GM21360 (cell line): ENCODE measurements around the gene LTBP2.
"Not testable (repeated sequence)": the region's sequence is repeated elsewhere in the genome, so short reads cannot be mapped to it uniquely, and the experiment has no call there.

Experiments
- ATAC-seq: cut with Tn5 transposase; IDR thresholded peaks from one replicate; pipeline ENCODE4 v1.9.1; 2021; ENCODE audit warnings: mild to moderate bottlenecking, moderate library complexity; ENCODE audit not compliant: unreplicated experiment

LTBP2 gene

GRCh38 chr14:74554742-74555362 lies 57.2 kb downstream of the LTBP2 start:
- ATAC-seq, result no peak

- ATAC-seq, result no peak
Observed at GRCh38 chr14:74552623-74553022, 59.4 kb downstream of the LTBP2 start.

- no peak for ATAC-seq
Observed at GRCh38 chr14:74551431-74552371, 60.3 kb downstream of the LTBP2 start.

- no peak for ATAC-seq
Observed at GRCh38 chr14:74551001-74551400, 61.0 kb downstream of the LTBP2 start.

GRCh38 chr14:74550071-74550470 lies 62.0 kb downstream of the LTBP2 start:
- no peak for ATAC-seq

GRCh38 chr14:74549588-74549987 lies 62.4 kb downstream of the LTBP2 start:
- ATAC-seq, result no peak

- ATAC-seq, result no peak
Observed at GRCh38 chr14:74548881-74549280, 63.2 kb downstream of the LTBP2 start.

- ATAC-seq, result no peak
Observed at GRCh38 chr14:74547331-74547927, 64.6 kb downstream of the LTBP2 start.

- no peak for ATAC-seq
Observed at GRCh38 chr14:74546416-74546815, 65.6 kb downstream of the LTBP2 start.

- ATAC-seq, result no peak
Observed at GRCh38 chr14:74545386-74545785, 66.7 kb downstream of the LTBP2 start.

- no peak for ATAC-seq
Observed at GRCh38 chr14:74543771-74544438, 68.1 kb downstream of the LTBP2 start.

GRCh38 chr14:74542056-74542685 lies 69.9 kb downstream of the LTBP2 start:
- ATAC-seq, result no peak

- no peak for ATAC-seq
Observed at GRCh38 chr14:74541225-74541624, 70.8 kb downstream of the LTBP2 start.

- ATAC-seq, result no peak
Observed at GRCh38 chr14:74539503-74539902, 72.5 kb downstream of the LTBP2 start.

GRCh38 chr14:74538411-74539391 lies 73.3 kb downstream of the LTBP2 start:
- ATAC-seq, result no peak

GRCh38 chr14:74536336-74536735 lies 75.7 kb downstream of the LTBP2 start:
- not testable (repeated sequence) for ATAC-seq

- no peak for ATAC-seq
Observed at GRCh38 chr14:74535756-74536325, 76.2 kb downstream of the LTBP2 start.

- ATAC-seq, result no peak
Observed at GRCh38 chr14:74533576-74533975, 78.5 kb downstream of the LTBP2 start.

- no peak for ATAC-seq
Observed at GRCh38 chr14:74532246-74532645, 79.8 kb downstream of the LTBP2 start.
